Measurements from ENCODE around the gene PKP1.

DNA sequence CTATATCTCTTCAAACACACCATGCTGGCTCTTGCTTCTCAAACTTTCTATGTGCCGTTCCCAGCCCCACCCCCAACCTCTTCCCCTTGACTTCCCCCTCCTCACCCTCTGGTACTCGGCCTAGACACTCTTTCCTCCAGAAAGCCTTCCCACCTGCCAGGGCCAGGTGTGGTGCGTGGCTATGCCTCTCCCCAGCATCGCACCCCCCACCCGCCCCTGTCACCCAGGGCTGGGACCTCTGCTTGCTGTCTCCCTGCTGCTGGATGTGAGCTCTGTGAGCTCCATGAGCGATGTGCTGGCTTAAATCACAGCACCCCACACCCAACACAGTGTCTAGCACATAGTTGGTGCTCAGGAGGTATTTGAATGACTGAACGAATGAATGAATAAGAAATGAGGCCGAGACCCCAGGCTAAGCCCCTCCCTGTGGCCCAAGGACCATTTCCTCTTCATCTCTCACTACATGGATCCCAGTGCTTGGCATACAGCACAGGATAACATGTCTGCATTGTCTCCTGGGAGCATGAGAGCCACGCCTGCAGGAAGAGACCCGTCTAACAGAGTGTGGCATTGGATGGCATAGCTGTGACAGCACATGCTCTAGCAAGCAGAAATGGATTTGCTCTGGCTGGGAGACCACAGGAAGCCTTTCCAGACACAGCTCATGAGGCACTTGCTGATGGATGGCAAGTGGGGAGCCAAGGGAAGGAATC lies 74.5 kb downstream of the PKP1 start:
- TF ChIP-seq POLR2A (IDR thresholded peaks at IDR 0.05): no peak
- TF ChIP-seq, protein P1, sequence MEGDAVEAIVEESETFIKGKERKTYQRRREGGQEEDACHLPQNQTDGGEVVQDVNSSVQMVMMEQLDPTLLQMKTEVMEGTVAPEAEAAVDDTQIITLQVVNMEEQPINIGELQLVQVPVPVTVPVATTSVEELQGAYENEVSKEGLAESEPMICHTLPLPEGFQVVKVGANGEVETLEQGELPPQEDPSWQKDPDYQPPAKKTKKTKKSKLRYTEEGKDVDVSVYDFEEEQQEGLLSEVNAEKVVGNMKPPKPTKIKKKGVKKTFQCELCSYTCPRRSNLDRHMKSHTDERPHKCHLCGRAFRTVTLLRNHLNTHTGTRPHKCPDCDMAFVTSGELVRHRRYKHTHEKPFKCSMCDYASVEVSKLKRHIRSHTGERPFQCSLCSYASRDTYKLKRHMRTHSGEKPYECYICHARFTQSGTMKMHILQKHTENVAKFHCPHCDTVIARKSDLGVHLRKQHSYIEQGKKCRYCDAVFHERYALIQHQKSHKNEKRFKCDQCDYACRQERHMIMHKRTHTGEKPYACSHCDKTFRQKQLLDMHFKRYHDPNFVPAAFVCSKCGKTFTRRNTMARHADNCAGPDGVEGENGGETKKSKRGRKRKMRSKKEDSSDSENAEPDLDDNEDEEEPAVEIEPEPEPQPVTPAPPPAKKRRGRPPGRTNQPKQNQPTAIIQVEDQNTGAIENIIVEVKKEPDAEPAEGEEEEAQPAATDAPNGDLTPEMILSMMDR (IDR thresholded peaks at IDR 0.05): no peak
